ENCODE measurements around the gene IGFALS.

IGFALS gene

GRCh38 chr16:1787322-1788094 lies 6.0 kb downstream of the IGFALS start:
- no peak for TF ChIP-seq CTCF (conservative IDR thresholded peaks at IDR 0.05)

GRCh38 chr16:1787056-1787321 lies 6.5 kb downstream of the IGFALS start:
- no peak for TF ChIP-seq CTCF (conservative IDR thresholded peaks at IDR 0.05)
- H3K27ac ChIP-seq: no peak overlapping the region

More at GRCh38 chr16:1787322-1788094, 6.0 kb downstream of the IGFALS start:
- H3K27ac ChIP-seq: no peak overlapping the region

GRCh38 chr16:1786242-1787055 lies 7.1 kb downstream of the IGFALS start:
- no peak overlapping the region for H3K27ac ChIP-seq
- TF ChIP-seq CTCF (conservative IDR thresholded peaks at IDR 0.05): no peak

- TF ChIP-seq CTCF (conservative IDR thresholded peaks at IDR 0.05): no peak
- no peak overlapping the region for H3K27ac ChIP-seq
These were observed 7.7 kb downstream of the IGFALS start for GRCh38 chr16:1785846-1786170.

GRCh38 chr16:1784977-1785845 lies 8.3 kb downstream of the IGFALS start:
- H3K27ac ChIP-seq: no peak overlapping the region
- TF ChIP-seq CTCF (conservative IDR thresholded peaks at IDR 0.05): no peak

GRCh38 chr16:1782408-1783264 lies 10.9 kb downstream of the IGFALS start, which contains the start of the genes NUBP2 and SPSB3:
Gene NUBP2 (plus strand): TSS chr16:1782960. CDS start chr16:1783021, 61 bp downstream.
Gene SPSB3 (minus strand): TSS chr16:1782571. CDS start chr16:1781483, 1,088 bp downstream.
- TF ChIP-seq CTCF (conservative IDR thresholded peaks at IDR 0.05): no peak

More at GRCh38 chr16:1782408-1783264, 10.9 kb downstream of the IGFALS start, which contains the start of the genes NUBP2 and SPSB3:
- H3K27ac ChIP-seq: peak within 1 kb of the TSS; percentile 77
